WTC11 (cell line): ENCODE measurements around the gene CRYGN. TPM values are rescaled to one million over a fixed set of nuclear protein-coding genes. Genes with fewer than 3 reads are reported as not detected.
A peak's percentile ranks its signal among the peaks of the same experiment; 100 is the strongest.

Experiments used
- ATAC-seq: fragments of 200-7000 bp; cut with Tn5 transposase; 2 replicates; pipeline ENCODE4 v1.10.0; 2021; ENCODE audit warnings: mild to moderate bottlenecking, moderate library complexity
- CTCF ChIA-PET: fragments of 300-600 bp; sonication (Branson Sonifier 250); formaldehyde crosslinking; loops from one replicate; lab custom pipeline; 2021; ENCODE audit warnings: antibody characterized with exemption; lab: Charles Lee
- POLR2A ChIA-PET: fragments of 350-600 bp; sonication (Branson Sonifier 250); formaldehyde crosslinking; loops from one replicate; lab custom pipeline; 2021; ENCODE audit warnings: antibody characterized with exemption; lab: Charles Lee
- DNase-seq: peaks from one replicate; pipeline ENCODE4 v3.0.0; 2021; ENCODE audit warnings: low spot score
- H3K27ac Mint-ChIP-seq: 2 replicates; pipeline ENCODE4 v1.8.0; 2021; ENCODE audit warnings: mixed read lengths
- H3K27me3 Mint-ChIP-seq: 2 replicates; pipeline ENCODE4 v1.8.0; 2021; ENCODE audit warnings: low read depth, mild to moderate bottlenecking, moderate library complexity, mixed read lengths
- H3K36me3 Mint-ChIP-seq: 2 replicates; pipeline ENCODE4 v1.8.0; 2021; ENCODE audit warnings: mixed read lengths
- H3K4me1 Mint-ChIP-seq: 2 replicates; pipeline ENCODE4 v1.8.0; 2022; ENCODE audit warnings: mixed read lengths
- H3K4me3 Mint-ChIP-seq: 2 replicates; pipeline ENCODE4 v1.8.0; 2021; ENCODE audit warnings: mild to moderate bottlenecking, moderate library complexity, mixed read lengths
- H3K9me3 Mint-ChIP-seq: 2 replicates; pipeline ENCODE4 v1.8.0; 2021; ENCODE audit warnings: mixed read lengths
- CREM ChIP-seq: sonication (generic); formaldehyde crosslinking; IDR thresholded peaks from 2 replicates; pipeline ENCODE4 v1.8.1; 2022; ENCODE audit warnings: mild to moderate bottlenecking, missing genetic modification reagents, moderate library complexity
- ELF4 ChIP-seq: sonication (generic); formaldehyde crosslinking; IDR thresholded peaks from 2 replicates; pipeline ENCODE4 v1.8.1; 2022; ENCODE audit warnings: low read depth, mild to moderate bottlenecking, moderate library complexity, missing genetic modification reagents
- FOXP4 ChIP-seq: sonication (generic); formaldehyde crosslinking; IDR thresholded peaks from 2 replicates; pipeline ENCODE4 v1.8.0; 2022; ENCODE audit warnings: mild to moderate bottlenecking, missing genetic modification reagents
- HMGA2 ChIP-seq: fragments of 250-450 bp; sonication (Bioruptor Pico); IDR thresholded peaks from 2 replicates; pipeline ENCODE4 v1.4.0; 2021; ENCODE audit warnings: mild to moderate bottlenecking, moderate library complexity
- JUN ChIP-seq: sonication (generic); formaldehyde crosslinking; IDR thresholded peaks from 2 replicates; pipeline ENCODE4 v1.8.0; 2023; ENCODE audit warnings: mild to moderate bottlenecking, missing genetic modification reagents
- MAX ChIP-seq: sonication (generic); formaldehyde crosslinking; IDR thresholded peaks from 2 replicates; pipeline ENCODE4 v1.8.0; 2022; ENCODE audit warnings: mild to moderate bottlenecking, missing genetic modification reagents
- MLX ChIP-seq: sonication (generic); formaldehyde crosslinking; IDR thresholded peaks from 2 replicates; pipeline ENCODE4 v1.8.1; 2023; ENCODE audit warnings: mild to moderate bottlenecking, missing genetic modification reagents, moderate library complexity
- MYBL2 ChIP-seq: sonication (generic); formaldehyde crosslinking; IDR thresholded peaks from 2 replicates; pipeline ENCODE4 v1.8.1; 2023; ENCODE audit warnings: mild to moderate bottlenecking, moderate library complexity, missing genetic modification reagents
- NFATC4 ChIP-seq: fragments of 250-450 bp; sonication (Bioruptor Pico); IDR thresholded peaks from 2 replicates; pipeline ENCODE4 v1.9.0; 2021; ENCODE audit warnings: mild to moderate bottlenecking
- OVOL2 ChIP-seq: fragments of 250-450 bp; sonication (Bioruptor Pico); IDR thresholded peaks from 2 replicates; pipeline ENCODE4 v1.9.0; 2021; ENCODE audit warnings: mild to moderate bottlenecking, borderline replicate concordance
- SP1 ChIP-seq: sonication (generic); formaldehyde crosslinking; conservative IDR thresholded peaks from 2 replicates; pipeline ENCODE4 v1.8.1; 2022; ENCODE audit warnings: missing genetic modification reagents
- USF1 ChIP-seq: sonication (generic); formaldehyde crosslinking; IDR thresholded peaks from 2 replicates; pipeline ENCODE4 v1.8.0; 2022; ENCODE audit warnings: mild to moderate bottlenecking, missing genetic modification reagents
- ZNF317 ChIP-seq: sonication (generic); formaldehyde crosslinking; IDR thresholded peaks from 2 replicates; pipeline ENCODE4 v1.8.1; 2023; ENCODE audit warnings: low read depth, mild to moderate bottlenecking, moderate library complexity, missing genetic modification reagents, borderline replicate concordance
- ZNF396 ChIP-seq: fragments of 250-450 bp; sonication (Bioruptor Pico); IDR thresholded peaks from 2 replicates; pipeline ENCODE4 v1.8.0; 2021; ENCODE audit warnings: mild to moderate bottlenecking, moderate library complexity, borderline replicate concordance
- ZNF532 ChIP-seq: fragments of 250-450 bp; sonication (Bioruptor Pico); IDR thresholded peaks from 2 replicates; pipeline ENCODE4 v1.9.0; 2021; ENCODE audit warnings: mild to moderate bottlenecking, borderline replicate concordance
- ZSCAN18 ChIP-seq: fragments of 250-450 bp; sonication (Bioruptor Pico); IDR thresholded peaks from 2 replicates; pipeline ENCODE4 v2.1.2; 2022; ENCODE audit warnings: mild to moderate bottlenecking, moderate library complexity
- total RNA-seq: library from RNA; stranded (reverse); gene quantifications from 3 replicates; pipeline ENCODE4 v1.2.3, GENCODE V29; 2021

Gene CRYGN
- total RNA-seq, 1 experiment from 2014 or later, result 1.5 TPM

GRCh38 chr7:151461096-151461941 is 21.4 kb upstream of the CRYGN start:
- DNase-seq (no peak), ATAC-seq (no peak)
- H3K27me3 Mint-ChIP-seq, result peaks cover 3% of the 10 kb centered on the region
- H3K4me1 Mint-ChIP-seq, result peaks cover 58% of the 10 kb centered on the region
- peaks cover 62% of the 10 kb centered on the region for H3K36me3 Mint-ChIP-seq
- POLR2A ChIA-PET, result no interaction called here
- no peak overlapping the region for H3K4me3 Mint-ChIP-seq
- H3K9me3 Mint-ChIP-seq, result peaks cover 40% of the 10 kb centered on the region
- CTCF ChIA-PET, result interaction anchor here (1.0 to 1.9 kb wide), 6 partner anchors 11 to 171 kb away, joined by 4 to 7 read pairs (median 5); partner anchors contain the start of genes CRYGN and RHEB
- TF ChIP-seq ELF4 (CRISPR knock-in tag) (no peak), NFATC4 (CRISPR knock-in tag) (no peak), SP1 (CRISPR knock-in tag) (no peak), HMGA2 (CRISPR knock-in tag) (no peak), ZNF317 (CRISPR knock-in tag) (no peak), USF1 (no peak), ZSCAN18 (CRISPR knock-in tag) (no peak)
- H3K27ac Mint-ChIP-seq, result peak overlapping the region; percentile 83; the same call in 1 of the 2 replicates

GRCh38 chr7:151460474-151460855 is 20.5 kb upstream of the CRYGN start:
- peaks cover 67% of the 10 kb centered on the region for H3K4me1 Mint-ChIP-seq
- H3K4me3 Mint-ChIP-seq, result no peak overlapping the region
- TF ChIP-seq ZSCAN18 (CRISPR knock-in tag) (no peak), OVOL2 (CRISPR knock-in tag) (no peak), ZNF396 (no peak), CREM (CRISPR knock-in tag) (no peak), JUN (CRISPR knock-in tag) (no peak)
- H3K27me3 Mint-ChIP-seq, result peaks cover 3% of the 10 kb centered on the region
- DNase-seq (no peak), ATAC-seq (no peak)
- ChIA-PET POLR2A (no interaction called here), CTCF (interaction anchor here (0.8 to 1.9 kb wide), 4 partner anchors 12 to 172 kb away, joined by 3 to 6 read pairs (median 4); no protein-coding TSS in a partner anchor)
- peaks cover 53% of the 10 kb centered on the region for H3K36me3 Mint-ChIP-seq
- H3K27ac Mint-ChIP-seq, result 0 out of 2 replicates have a peak overlapping the region, but pooled peaks have one; percentile 2
- peaks cover 39% of the 10 kb centered on the region for H3K9me3 Mint-ChIP-seq

GRCh38 chr7:151459726-151460473 is 20.0 kb upstream of the CRYGN start:
- TF ChIP-seq ZNF532 (CRISPR knock-in tag) (0 out of 2 replicates have a peak, but pooled peaks have one; percentile 30), MLX (CRISPR knock-in tag) (no peak), MYBL2 (0 out of 2 replicates have a peak, but pooled peaks have one; percentile 17), FOXP4 (CRISPR knock-in tag) (0 out of 2 replicates have a peak, but pooled peaks have one; percentile 32), MAX (CRISPR knock-in tag) (peak; percentile 55; the same call in 1 of the 2 replicates)
- ChIA-PET CTCF (interaction anchor here (0.8 to 1.9 kb wide), 6 partner anchors 11 to 322 kb away, joined by 3 to 6 read pairs (median 4); no protein-coding TSS in a partner anchor), POLR2A (no interaction called here)
- peaks cover 48% of the 10 kb centered on the region for H3K36me3 Mint-ChIP-seq
- H3K4me3 Mint-ChIP-seq, result no peak overlapping the region
- H3K27ac Mint-ChIP-seq, result peak overlapping the region; percentile 61; the same call in 1 of the 2 replicates
- H3K27me3 Mint-ChIP-seq, result peaks cover 3% of the 10 kb centered on the region
- peak; percentile 26 for ATAC-seq
- peaks cover 35% of the 10 kb centered on the region for H3K9me3 Mint-ChIP-seq
- H3K4me1 Mint-ChIP-seq, result peaks cover 72% of the 10 kb centered on the region
- no peak for DNase-seq
